ENCODE measurements around the gene RGP1.
A peak's percentile ranks its signal among the peaks of the same experiment; 100 is the strongest.

RGP1 gene

DNA sequence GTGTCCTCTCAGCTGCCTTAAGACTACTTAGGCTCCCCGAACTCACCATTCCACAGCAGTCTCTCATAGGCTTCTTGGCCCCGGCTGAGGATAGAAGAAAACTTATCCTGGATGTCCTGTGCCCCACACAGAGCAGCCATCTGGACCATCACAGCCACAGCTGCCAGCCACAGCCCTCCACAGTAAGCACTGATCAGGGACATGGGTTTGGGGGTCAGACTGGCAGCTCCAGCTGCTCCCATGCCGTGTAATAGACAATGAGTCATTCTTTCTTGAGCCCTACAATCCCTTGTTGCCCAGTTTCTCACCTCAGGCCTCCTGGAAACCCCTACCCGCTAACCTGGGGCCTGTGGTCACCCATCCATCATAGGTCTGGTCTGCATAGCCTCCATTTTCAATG is 10.9 kb upstream of the RGP1 start:
- Histone ChIP-seq H3K9me3 (ENCODE audit: control insufficient read depth, low read length) (no peaks in the 10 kb centered on the region), H3K4me1 (ENCODE audit: control insufficient read depth, insufficient read depth, low read length) (peaks cover 10% of the 10 kb centered on the region), H3K36me3 (ENCODE audit: control insufficient read depth, insufficient read depth, low read length) (peaks cover 38% of the 10 kb centered on the region), H3K27me3 (ENCODE audit: control insufficient read depth, insufficient read depth, low read length) (no peaks in the 10 kb centered on the region), H3K9ac (ENCODE audit: low read length) (no peak overlapping the region), H3K4me3 (ENCODE audit: low read length) (no peak overlapping the region)

- Histone ChIP-seq H3K9me3 (ENCODE audit: control insufficient read depth, low read length) (no peaks in the 10 kb centered on the region), H3K27me3 (ENCODE audit: control insufficient read depth, insufficient read depth, low read length) (no peaks in the 10 kb centered on the region), H3K9ac (ENCODE audit: low read length) (no peak overlapping the region), H3K4me3 (ENCODE audit: low read length) (no peak overlapping the region), H3K4me1 (ENCODE audit: control insufficient read depth, insufficient read depth, low read length) (peaks cover 3% of the 10 kb centered on the region), H3K36me3 (ENCODE audit: control insufficient read depth, insufficient read depth, low read length) (peaks cover 38% of the 10 kb centered on the region)
Observed at GRCh38 chr9:35738924-35739323, 10.2 kb upstream of the RGP1 start.

DNA sequence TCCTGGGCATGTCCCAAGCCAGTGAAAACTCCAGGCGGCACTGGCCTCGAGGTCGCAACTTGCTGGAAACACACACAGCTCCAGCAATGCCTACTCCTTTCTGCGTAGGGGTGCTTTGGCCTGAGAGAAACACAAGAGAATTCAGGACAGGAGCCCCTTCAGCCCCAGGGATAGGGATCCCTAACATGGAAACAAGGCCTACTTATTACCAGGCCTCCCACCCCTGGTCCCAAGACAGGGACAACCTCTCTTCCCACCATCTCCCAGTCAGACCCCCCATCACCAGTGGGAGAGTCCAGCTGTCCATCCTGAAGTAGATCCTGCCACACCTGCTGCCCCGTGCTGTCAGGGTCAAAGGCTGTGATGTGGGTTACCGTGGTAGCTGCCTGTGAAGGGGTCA is 8.8 kb upstream of the RGP1 start:
- Histone ChIP-seq H3K9ac (ENCODE audit: low read length) (no peak overlapping the region), H3K4me3 (ENCODE audit: low read length) (no peak overlapping the region), H3K4me1 (ENCODE audit: control insufficient read depth, insufficient read depth, low read length) (peaks cover under 1% of the 10 kb centered on the region), H3K27me3 (ENCODE audit: control insufficient read depth, insufficient read depth, low read length) (no peaks in the 10 kb centered on the region), H3K36me3 (ENCODE audit: control insufficient read depth, insufficient read depth, low read length) (peaks cover 46% of the 10 kb centered on the region), H3K9me3 (ENCODE audit: control insufficient read depth, low read length) (no peaks in the 10 kb centered on the region)

DNA sequence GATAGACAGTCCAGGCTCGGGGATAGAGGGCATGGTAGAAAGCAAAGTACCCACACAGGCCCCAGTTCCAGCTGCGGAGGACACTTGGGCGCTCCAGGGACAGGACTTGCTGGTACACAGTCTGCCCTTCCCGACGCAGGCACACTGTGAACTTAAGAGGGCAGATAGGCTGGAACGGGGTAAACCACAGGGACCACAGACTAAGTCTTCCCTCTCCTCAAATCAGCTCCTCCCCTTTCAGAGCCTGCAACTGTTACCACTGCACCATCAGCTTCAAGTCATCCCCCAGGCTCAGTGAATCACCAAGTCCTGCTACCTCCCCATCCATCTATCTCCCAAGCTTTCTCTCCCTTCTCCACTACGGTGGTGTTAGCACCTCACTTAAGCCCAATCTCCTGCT is 7.3 kb upstream of the RGP1 start:
- Histone ChIP-seq H3K36me3 (ENCODE audit: control insufficient read depth, insufficient read depth, low read length) (peaks cover 42% of the 10 kb centered on the region), H3K27me3 (ENCODE audit: control insufficient read depth, insufficient read depth, low read length) (no peaks in the 10 kb centered on the region), H3K4me1 (ENCODE audit: control insufficient read depth, insufficient read depth, low read length) (peaks cover 9% of the 10 kb centered on the region), H3K9me3 (ENCODE audit: control insufficient read depth, low read length) (no peaks in the 10 kb centered on the region), H3K4me3 (ENCODE audit: low read length) (no peak overlapping the region), H3K9ac (ENCODE audit: low read length) (no peak overlapping the region)

DNA sequence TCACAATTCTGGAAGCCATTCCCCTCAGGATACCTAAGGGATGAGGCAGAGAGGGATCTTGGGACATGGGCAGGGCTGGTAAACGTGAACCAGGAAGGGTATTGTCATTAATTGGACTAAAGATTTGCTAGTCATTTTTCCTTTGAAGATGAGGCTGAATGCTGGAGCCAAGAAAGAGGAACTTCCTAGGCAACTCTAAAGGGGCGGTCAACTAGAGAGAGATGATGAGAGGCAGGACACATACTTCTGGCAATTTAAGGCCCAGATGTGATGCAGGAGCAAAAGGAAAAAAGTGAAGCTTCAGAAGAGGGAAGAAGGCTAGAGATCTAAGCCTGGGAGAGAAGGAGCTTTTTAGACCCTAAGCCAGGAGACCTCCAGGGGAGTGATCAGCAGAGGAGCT is 5.6 kb upstream of the RGP1 start:
- Histone ChIP-seq H3K9ac (ENCODE audit: low read length) (no peak overlapping the region), H3K36me3 (ENCODE audit: control insufficient read depth, insufficient read depth, low read length) (peaks cover 25% of the 10 kb centered on the region), H3K27me3 (ENCODE audit: control insufficient read depth, insufficient read depth, low read length) (no peaks in the 10 kb centered on the region), H3K4me3 (ENCODE audit: low read length) (no peak overlapping the region), H3K4me1 (ENCODE audit: control insufficient read depth, insufficient read depth, low read length) (peaks cover 19% of the 10 kb centered on the region), H3K9me3 (ENCODE audit: control insufficient read depth, low read length) (no peaks in the 10 kb centered on the region)

GRCh38 chr9:35743880-35744518 is 5.1 kb upstream of the RGP1 start:
- peaks cover 19% of the 10 kb centered on the region for H3K4me1 ChIP-seq (ENCODE audit: control insufficient read depth, insufficient read depth, low read length)
- H3K27me3 ChIP-seq (ENCODE audit: control insufficient read depth, insufficient read depth, low read length), result no peaks in the 10 kb centered on the region
- peaks cover 22% of the 10 kb centered on the region for H3K36me3 ChIP-seq (ENCODE audit: control insufficient read depth, insufficient read depth, low read length)
- no peaks in the 10 kb centered on the region for H3K9me3 ChIP-seq (ENCODE audit: control insufficient read depth, low read length)
- no peak overlapping the region for H3K4me3 ChIP-seq (ENCODE audit: low read length)
- no peak overlapping the region for H3K9ac ChIP-seq (ENCODE audit: low read length)

DNA sequence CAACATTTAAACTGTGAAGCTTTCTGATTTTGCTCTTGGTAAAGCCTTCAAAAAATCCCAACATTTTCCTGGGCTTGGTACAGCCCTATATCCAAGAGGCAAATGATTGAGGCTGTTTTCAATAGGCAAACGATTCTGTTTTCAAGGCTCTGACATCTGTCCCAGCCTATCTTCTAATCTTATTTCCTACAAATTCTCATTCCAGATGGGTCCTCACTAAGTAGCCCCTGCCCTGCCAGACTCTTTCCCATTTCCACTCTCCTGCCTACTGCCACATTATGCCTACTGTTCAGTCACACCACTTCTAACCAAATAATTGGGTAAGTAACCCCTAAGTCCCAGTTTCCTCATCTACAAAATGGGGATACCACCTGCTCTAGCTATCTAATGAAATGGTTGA is 3.5 kb upstream of the RGP1 start:
- Histone ChIP-seq H3K4me3 (ENCODE audit: low read length) (no peak overlapping the region), H3K4me1 (ENCODE audit: control insufficient read depth, insufficient read depth, low read length) (peaks cover 28% of the 10 kb centered on the region), H3K9ac (ENCODE audit: low read length) (peak overlapping the region; percentile 14)

DNA sequence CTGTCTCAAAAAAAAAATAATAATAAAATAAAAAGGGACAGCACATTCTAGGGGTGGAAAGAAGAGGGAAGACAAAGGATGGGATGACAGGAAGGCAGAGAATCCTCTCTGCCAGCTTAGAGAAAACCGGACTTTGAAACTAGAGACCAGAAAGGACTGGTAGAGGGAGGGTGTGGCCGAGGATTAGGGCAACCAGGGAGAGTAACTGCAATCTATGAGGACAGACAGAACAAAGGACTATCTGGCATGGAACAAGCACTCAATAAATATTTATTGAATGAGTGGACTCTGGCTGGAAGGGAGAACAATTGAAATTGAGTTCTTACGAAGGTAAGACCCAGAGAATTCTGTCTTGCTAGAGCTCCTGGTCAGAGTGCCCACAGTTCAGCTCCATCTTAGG is 2.5 kb upstream of the RGP1 start:
- H3K36me3 ChIP-seq (ENCODE audit: control insufficient read depth, insufficient read depth, low read length), result peaks cover 32% of the 10 kb centered on the region
- H3K27me3 ChIP-seq (ENCODE audit: control insufficient read depth, insufficient read depth, low read length), result no peaks in the 10 kb centered on the region
- no peaks in the 10 kb centered on the region for H3K9me3 ChIP-seq (ENCODE audit: control insufficient read depth, low read length)
- peak overlapping the region; percentile 93 for H3K9ac ChIP-seq (ENCODE audit: low read length)
- peak overlapping the region; percentile 60 for H3K4me3 ChIP-seq (ENCODE audit: low read length)
- H3K4me1 ChIP-seq (ENCODE audit: control insufficient read depth, insufficient read depth, low read length), result peaks cover 31% of the 10 kb centered on the region

More for the DNA sequence above, 3.5 kb upstream of the RGP1 start:
- no peaks in the 10 kb centered on the region for H3K9me3 ChIP-seq (ENCODE audit: control insufficient read depth, low read length)
- H3K27me3 ChIP-seq (ENCODE audit: control insufficient read depth, insufficient read depth, low read length), result no peaks in the 10 kb centered on the region
- peaks cover 24% of the 10 kb centered on the region for H3K36me3 ChIP-seq (ENCODE audit: control insufficient read depth, insufficient read depth, low read length)

DNA sequence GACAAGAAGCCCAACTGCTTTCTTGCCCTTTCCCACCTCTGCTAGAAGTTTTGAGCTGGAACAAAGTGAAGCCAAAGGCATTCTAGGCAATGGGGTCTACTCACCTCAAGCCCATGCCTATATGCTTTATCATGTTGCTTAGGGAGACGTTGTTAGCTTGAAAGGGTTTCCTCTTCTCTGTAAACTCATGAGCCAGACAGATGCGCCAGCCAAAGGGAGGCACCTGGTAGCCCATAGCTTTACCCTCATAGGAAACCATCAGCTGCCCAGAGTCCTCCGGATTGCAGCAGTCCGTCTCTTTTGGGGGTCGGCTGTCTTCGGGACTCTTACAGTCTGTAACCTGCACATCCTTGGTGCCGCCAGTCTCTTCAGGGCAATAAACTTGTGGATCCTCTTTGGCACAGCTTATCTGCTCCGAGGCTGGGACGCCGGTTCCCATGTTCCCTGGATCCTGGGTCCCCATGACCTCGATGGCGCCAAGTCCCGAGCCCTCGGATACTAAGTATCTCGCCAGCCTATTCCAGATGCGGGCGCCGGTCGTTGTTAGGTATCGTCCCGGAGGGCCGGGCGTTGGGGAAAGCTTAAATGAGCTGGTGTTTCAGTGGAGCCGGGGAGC is 737 bp upstream of the RGP1 start:
- no peaks in the 10 kb centered on the region for H3K9me3 ChIP-seq (ENCODE audit: control insufficient read depth, low read length)
- peaks cover 33% of the 10 kb centered on the region for H3K36me3 ChIP-seq (ENCODE audit: control insufficient read depth, insufficient read depth, low read length)
- peaks cover 31% of the 10 kb centered on the region for H3K4me1 ChIP-seq (ENCODE audit: control insufficient read depth, insufficient read depth, low read length)
- peak overlapping the region; percentile 93 for H3K9ac ChIP-seq (ENCODE audit: low read length)
- peak overlapping the region; percentile 60 for H3K4me3 ChIP-seq (ENCODE audit: low read length)
- H3K27me3 ChIP-seq (ENCODE audit: control insufficient read depth, insufficient read depth, low read length), result no peaks in the 10 kb centered on the region

DNA sequence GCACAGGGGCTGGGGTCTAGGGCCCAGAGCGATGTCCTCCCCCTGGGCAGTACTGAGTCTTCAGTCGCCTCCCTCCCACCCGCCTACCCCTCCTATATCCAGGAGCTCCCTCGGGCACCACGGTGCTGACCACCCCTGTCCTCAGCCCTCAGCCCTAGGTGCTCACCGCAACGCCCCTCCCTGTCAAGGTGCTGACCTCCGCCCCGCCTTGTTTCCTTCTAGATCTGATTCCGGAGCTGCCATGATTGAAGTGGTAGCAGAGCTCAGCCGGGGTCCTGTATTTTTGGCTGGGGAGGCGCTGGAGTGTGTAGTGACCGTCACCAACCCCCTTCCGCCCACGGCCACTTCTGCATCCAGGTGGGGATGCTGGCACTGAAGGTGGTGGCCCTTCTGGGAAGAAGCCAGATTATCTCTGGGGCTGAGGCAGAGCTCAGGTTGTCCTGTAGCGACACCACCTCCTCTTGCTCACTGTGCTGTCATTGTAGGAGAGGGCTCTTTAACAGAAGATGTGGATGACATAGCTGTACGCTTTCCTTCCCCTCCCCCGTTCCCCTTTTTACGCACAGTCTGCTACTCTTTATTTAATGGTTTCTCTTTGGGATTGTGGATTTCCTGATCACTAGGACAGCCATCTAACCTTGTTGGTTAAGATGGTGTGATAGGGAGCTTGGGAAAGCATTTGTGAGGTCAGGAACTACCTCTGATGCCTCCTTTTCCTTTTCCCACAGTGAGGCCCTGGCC is 598 bp downstream of the RGP1 start:
- no peaks in the 10 kb centered on the region for H3K9me3 ChIP-seq (ENCODE audit: control insufficient read depth, low read length)
- peaks cover 27% of the 10 kb centered on the region for H3K36me3 ChIP-seq (ENCODE audit: control insufficient read depth, insufficient read depth, low read length)
- peak overlapping the region; percentile 93 for H3K9ac ChIP-seq (ENCODE audit: low read length)
- H3K27me3 ChIP-seq (ENCODE audit: control insufficient read depth, insufficient read depth, low read length), result no peaks in the 10 kb centered on the region
- peak overlapping the region; percentile 75 for H3K4me3 ChIP-seq (ENCODE audit: low read length)
- peaks cover 31% of the 10 kb centered on the region for H3K4me1 ChIP-seq (ENCODE audit: control insufficient read depth, insufficient read depth, low read length)

DNA sequence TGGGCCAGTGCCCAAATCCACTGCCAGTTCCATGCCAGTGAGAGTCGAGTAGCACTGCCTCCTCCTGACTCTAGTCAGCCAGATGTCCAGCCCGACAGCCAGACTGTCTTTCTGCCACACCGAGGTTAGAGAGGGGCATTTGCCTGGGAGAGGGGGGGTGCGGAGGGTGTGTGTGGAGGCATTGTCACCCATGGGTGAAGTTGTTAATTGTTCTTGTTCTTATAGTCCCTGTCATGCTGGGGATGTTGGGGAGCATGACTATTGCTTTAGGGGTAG is 1.1 kb downstream of the RGP1 start:
- H3K27me3 ChIP-seq (ENCODE audit: control insufficient read depth, insufficient read depth, low read length), result no peaks in the 10 kb centered on the region
- peaks cover 26% of the 10 kb centered on the region for H3K36me3 ChIP-seq (ENCODE audit: control insufficient read depth, insufficient read depth, low read length)
- peak overlapping the region; percentile 75 for H3K4me3 ChIP-seq (ENCODE audit: low read length)
- H3K4me1 ChIP-seq (ENCODE audit: control insufficient read depth, insufficient read depth, low read length), result peaks cover 30% of the 10 kb centered on the region
- H3K9ac ChIP-seq (ENCODE audit: low read length), result peak overlapping the region; percentile 93
- no peaks in the 10 kb centered on the region for H3K9me3 ChIP-seq (ENCODE audit: control insufficient read depth, low read length)

GRCh38 chr9:35753466-35753865 is 4.4 kb downstream of the RGP1 start:
- Histone ChIP-seq H3K27me3 (ENCODE audit: control insufficient read depth, insufficient read depth, low read length) (no peaks in the 10 kb centered on the region), H3K4me1 (ENCODE audit: control insufficient read depth, insufficient read depth, low read length) (peaks cover 16% of the 10 kb centered on the region), H3K9ac (ENCODE audit: low read length) (no peak overlapping the region), H3K9me3 (ENCODE audit: control insufficient read depth, low read length) (no peaks in the 10 kb centered on the region), H3K36me3 (ENCODE audit: control insufficient read depth, insufficient read depth, low read length) (peaks cover 26% of the 10 kb centered on the region), H3K4me3 (ENCODE audit: low read length) (no peak overlapping the region)
